ENCODE measurements around the gene PPP2R1B.
"Not testable (repeated sequence)": the region's sequence is repeated elsewhere in the genome, so short reads cannot be mapped to it uniquely, and the experiment has no call there.

PPP2R1B gene

DNA sequence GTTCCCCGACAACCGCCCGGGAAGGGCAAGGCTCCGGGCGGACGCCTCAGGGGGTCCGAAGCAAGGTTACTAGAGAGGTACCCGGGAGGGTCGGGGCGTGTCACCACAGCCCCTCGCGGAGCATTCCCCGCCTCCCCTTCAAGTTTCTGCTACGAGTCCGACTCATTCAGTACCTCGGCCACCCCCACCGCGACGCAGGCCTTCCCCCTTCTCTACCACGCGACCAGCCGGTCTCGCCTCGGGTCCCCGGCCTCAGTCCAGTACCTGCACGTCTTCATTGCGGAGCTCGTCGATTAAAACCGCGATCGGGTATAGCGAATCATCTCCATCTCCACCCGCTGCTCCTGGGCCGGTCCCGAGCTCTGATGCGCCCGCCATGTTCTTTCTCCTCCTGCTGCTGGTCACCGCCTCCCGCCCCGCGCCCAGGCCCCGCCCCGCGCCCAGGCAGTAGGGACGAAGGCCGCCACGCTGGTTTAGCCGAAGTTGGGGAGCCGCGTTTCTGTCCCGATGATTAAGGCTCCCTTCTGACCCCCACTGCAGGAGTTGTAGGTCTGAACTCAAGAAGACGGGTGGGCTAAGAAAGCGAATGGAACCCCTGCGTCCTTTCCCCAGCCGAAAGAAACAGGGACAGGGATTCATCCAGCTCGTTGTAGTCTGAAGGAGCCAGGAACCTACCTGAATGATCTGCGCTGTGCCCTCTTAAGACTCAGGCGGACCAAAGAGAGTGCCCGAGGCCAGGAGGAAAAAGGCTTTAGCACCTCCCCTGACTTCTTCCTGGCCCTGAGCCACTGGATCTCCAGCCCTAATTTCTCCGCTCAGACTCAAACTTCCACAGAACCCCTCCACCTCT is at the start of gene PPP2R1B:
PPP2R1B (minus strand) TSS at position 406 of the 850 bp plus-strand sequence; CDS start at position 378, 28 bp downstream.
- DNase-seq (ENCODE audit: low read depth), result peak; percentile 55

DNA sequence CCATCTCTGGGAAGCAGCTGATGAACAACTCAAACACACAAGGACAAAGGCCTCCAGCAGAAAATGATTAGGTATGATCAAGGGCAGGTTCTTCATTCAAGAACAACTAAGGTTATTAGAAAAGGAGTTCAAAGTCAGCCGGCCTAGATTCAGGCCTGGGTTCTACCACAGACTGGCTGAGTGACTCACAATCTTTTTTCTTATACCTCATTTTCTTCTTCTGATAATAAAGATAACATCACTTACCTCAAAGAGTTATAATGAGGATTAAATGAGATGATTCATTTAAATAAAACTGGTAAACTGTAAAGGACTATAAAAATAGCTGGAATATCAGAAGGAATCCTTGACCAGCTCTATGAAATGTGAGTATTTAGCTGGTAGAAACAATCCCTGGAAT is 49.3 kb upstream of the PPP2R1B start:
- DNase-seq (ENCODE audit: low read depth), result no peak

DNA sequence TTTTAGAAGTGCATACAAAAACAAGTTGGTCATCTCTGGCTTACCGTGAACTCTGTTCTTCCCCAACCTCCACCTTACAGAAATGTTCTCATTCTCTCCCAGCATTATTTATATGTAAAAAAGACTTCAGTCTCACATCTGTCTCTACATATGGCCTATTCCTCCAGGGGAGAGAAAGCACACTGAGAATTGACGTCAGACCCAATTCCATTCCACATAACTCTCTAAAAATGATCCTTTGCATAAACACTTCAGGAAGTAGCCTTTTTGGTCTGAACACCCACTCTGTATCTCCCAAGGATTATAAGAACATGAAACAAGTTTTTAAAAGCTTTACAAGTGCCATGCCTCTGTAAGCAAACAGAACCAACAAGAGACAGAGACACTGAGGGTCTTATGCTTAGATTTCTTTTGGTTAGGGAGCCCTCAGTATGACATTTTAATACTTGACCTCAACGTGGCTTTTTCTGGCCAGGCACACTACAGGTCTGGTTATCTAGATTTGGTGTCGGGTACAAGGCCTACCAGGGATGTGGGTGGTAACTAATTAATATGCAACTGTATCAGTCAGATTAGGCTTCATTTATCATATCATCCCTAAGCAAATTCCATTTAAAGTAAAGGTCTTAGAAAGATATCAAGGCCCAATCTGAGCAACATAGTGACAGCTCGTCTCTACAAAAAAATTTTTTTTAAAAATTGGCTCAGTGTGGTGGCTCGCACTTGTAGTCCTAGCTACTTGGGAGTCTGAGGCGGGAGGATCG is 48.5 kb upstream of the PPP2R1B start:
- DNase-seq (ENCODE audit: low read depth), result no peak

DNA sequence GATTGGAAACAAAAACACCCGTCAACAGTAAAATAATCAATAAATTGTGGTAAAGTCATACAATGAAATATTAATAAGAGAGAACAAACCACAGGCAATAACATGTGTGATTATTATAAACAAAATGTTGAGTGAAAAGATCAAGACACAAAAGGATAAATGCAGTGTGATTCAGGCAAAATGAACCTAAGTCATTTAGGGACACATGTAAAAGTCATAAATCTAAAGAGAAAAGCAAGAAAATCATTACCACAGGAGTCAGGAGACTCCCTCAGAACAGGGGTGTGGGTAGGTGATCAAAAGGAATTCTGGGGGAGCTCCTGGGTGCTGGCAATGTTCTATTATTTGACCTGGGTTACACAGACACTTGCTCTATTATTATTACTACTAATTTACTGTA is 47.9 kb upstream of the PPP2R1B start:
- DNase-seq (ENCODE audit: low read depth), result no peak

DNA sequence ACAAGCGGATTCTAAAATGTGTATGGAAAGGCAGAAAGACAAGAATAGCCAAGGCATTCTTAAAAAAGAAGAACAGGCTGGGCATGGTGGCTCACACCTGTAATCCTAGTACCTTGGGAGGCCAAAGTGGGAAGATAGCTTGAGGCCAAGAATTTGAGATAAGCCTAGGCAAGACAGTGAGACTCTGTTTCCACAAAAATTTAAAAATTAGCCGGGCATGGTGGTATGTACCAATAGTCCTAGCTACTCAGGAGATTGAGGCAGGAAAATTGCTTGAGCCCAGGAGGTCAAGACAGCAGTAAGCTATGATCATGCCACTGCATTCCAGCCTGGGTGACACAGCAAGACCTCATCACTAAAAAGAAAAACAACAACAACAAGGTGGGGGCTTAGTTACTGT is 46.0 kb upstream of the PPP2R1B start:
- no peak for DNase-seq (ENCODE audit: low read depth)

DNA sequence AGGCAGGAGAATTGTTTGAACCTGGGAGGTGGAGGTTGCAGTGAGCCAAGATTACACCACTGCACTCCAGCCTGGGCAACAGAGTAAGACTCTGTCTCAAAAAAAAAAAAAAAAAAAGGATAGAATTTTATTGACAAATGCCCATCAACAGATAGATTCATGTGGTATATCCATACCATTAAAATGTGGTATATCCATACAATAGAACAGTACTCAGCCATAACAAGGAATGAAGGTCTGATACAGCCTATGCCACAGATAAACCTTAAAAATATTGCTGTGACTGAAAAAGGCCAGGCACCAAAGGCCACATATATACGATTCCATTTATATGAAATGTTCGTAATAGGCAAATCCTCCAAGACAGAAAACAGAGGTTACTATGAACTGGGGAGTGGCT is 45.3 kb upstream of the PPP2R1B start:
- no peak for DNase-seq (ENCODE audit: low read depth)

DNA sequence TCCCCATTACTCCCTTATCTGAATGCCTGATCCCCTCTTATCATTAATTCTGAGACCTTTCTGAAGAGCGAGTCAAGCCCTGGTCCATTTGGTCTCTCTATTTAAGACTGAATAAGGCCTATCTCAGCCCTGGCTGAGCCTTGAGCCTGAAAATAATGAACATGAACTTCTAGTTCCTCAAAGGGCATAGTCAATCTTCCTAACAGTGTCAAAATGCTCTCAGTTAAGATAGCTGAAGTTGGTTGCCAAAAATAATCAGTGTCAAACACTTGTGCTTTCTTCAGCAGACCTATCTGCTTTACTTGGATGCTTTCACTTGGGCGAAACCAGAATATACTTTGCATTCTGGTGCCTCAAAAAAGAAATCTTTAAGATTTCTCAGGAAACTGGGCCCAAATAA is 42.6 kb upstream of the PPP2R1B start:
- DNase-seq (ENCODE audit: low read depth), result no peak

DNA sequence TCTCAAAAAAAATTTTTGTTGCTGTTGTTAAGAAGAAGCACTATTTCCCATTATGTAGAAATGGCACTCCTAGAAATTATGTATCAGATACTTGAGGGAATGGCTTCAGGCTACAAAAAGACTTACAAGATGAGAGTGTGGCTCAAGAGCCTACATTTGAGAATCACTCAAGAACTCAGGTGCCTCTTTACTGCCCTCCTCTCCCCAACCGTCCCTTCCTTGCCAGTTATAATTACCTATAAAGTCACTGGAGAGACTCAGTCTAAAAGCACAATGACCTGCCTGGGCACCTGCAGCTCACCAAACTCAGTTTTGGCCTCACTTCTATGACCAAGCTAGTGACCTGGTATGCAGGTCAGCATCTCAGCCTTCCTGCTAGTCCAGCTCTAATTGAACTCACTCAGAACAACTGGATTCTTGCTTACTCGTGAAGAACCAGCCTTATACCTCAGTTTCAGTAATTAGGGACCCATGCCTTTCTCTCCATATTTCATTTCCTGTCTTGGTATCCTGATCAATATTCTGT is 41.9 kb upstream of the PPP2R1B start:
- no peak for DNase-seq (ENCODE audit: low read depth)

DNA sequence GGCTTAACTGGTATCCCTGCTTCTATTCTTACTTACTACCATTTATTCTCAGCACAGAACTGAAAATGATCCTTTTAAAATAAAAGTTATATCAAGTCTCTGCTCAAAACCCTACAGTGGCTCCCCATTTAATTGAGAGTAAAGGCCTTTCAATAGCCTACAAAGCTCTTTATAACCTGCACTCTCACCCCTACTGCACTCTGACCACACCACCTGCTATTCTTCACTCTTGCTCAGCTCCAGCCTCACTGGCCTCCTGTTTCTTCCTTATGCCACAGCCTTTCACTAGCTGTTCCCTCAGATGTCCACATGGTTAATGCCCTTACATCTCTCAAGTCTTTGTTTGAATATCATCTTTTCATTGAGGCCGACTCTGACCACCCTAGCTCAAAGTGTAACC is 40.9 kb upstream of the PPP2R1B start:
- DNase-seq (ENCODE audit: low read depth), result no peak

DNA sequence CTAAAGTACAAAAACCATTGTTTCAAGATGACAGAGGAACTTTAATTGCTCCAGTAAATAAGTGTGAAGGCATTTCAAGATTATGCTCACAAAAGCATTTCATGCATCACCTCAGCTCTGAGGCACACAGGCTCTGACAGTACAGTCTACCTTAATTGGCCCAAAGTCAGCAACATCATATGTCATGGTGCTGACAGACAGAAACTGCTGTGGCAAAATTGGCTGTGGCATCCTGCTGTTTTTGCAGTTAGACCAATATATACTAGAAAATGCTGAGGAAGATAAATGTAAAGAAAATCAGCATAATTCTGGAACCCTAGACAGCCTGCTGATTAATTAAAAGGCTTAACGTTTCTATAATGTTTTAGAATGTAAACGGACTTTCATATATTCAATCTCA is 34.9 kb upstream of the PPP2R1B start:
- no peak for DNase-seq (ENCODE audit: low read depth)

DNA sequence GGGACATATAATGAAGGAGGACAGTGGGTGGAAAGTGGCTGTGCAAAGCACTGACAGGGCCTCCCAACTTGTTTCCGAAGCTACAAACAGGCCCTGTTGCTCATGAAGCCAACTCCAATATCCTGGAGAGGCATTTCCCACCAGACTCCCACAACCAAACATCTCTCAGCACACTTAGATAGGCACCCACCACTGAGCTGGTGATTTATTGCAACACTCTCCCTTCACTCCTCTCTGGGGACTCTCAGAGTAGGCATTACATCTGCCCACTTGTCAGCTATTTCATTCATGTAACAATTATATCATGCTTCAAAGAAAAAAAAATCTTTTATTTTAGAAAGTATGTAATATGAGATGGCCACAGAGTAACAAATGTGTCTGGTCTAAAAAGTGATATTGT is 32.1 kb upstream of the PPP2R1B start:
- no peak for DNase-seq (ENCODE audit: low read depth)

DNA sequence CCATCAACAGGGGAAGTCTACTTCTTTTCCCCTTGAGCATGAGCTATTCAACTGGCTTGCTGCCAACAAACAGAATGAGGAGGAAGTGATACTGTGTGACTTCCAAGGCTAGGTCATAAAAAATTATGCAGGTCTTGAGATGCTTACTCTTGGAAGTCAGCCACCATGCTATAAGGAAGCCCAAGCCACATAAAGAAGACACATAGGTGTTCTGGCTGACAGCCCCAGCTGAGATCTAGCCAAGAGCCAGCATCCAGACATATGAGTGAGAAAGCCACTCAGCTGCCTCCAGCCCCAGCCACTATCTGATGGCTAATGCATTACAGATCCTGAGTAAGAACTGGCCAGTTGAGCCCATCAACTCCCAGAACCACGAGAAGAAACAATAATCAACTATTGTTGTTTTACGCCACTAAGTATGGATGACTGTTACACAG is 31.0 kb upstream of the PPP2R1B start:
- no peak for DNase-seq (ENCODE audit: low read depth)

DNA sequence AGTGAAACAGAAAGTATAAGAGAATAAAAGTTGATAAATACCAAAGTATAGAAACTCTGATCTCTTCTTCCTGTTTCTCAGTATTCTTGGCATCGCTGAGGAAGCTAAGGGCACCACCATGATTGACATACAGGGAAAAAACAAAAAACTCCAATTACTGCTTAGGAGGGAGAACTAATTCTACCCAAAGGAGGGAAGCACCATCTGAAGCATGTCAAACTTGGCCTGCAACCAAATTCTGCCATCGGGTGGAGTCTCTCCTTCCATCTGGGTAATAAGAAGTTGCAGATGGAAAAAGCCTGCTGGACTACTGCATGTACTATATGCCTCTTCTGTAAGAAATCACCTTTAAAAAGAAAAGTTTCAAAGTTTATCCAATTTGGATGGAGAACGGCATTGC is 30.5 kb upstream of the PPP2R1B start:
- DNase-seq (ENCODE audit: low read depth), result no peak

DNA sequence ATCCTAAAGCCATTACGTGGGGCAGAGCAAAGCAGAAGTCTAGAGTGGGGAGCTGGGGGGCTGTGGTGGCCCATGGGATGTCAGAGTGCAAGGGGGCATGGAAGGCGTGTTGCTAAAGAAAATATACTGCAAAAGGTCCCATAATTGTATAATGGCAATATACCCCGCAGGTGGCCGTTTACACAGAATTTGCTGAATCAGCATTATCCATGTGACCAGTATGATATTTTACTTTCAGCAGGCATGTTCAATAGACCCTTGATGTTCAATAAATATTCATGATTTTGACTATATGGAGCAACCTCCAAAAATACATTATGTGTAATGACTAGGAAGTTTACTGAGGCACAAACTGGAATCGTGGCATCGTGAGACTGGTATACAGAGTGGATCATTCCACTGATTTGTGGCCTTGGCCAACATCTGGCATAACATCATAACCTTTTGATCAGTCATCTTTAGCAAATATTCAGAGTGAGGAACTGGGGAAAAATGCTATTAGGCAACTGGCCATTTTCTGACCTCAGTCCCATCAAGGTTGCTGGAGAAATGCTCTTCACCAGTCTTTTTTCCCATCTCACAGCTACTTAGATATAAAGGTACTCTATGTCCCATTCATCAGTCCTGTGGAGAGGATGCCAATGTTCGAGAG is 29.3 kb upstream of the PPP2R1B start:
- no peak for DNase-seq (ENCODE audit: low read depth)

DNA sequence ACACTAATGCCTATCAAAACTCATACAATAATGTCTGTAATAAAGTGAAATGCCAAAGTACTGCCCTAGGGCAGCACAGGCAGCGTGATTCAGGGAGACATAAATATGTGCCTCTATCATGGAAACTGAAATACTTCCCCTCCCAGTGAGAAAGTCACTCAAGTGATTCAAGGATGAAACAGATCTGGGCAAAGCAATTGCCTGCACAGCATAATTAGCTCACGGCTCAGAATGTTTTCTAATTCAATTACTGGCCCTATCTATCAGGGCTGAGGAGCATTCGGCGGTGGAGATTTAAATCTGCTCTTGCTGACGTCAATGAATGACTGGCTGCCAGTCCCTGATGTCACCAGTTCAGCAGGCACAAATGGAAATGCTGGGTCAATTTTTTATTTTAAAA is 27.7 kb upstream of the PPP2R1B start:
- no peak for DNase-seq (ENCODE audit: low read depth)

DNA sequence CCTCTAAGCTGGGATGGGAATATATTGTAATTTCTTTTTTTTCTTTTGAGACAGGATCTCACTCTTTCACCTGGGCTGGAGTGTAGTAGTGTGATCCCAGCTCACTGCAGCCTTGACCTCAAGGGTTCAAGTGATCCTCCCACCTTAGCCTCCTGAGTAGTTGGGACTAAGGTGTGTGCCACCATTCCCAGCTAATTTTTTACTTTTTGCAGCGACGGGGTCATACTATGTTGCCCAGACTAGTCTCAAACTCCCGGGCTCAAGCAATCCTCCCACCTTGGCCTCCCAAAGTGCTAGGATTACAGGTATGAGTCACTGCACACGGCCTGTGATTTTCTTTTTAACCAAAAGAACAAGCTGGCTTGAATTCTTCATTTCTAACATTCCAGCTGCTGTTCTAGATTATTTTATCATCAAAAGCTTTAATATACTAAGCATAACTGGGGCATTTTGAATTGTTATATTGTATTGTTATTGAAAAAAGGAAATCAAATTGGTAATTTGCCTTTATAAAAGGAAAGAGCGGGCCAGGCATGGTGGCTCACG is 26.8 kb upstream of the PPP2R1B start:
- no peak for DNase-seq (ENCODE audit: low read depth)

DNA sequence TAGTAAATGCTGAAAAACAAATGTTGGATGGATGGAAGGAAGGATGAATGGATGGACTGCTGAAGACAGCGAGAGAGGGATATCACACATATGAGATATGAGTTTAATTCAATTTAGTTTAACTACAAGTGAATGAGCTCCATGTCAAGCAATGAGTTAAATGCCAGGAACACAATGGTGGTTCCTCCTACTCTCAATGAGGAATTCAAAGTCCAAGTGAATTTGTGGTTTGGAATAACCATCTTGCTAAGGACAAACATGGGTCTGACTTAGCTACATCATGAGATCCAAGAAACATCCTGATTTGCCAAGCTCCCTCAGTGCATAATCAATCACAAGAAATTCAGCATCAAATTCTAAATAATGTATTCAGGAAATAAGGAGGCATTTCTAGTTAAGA is 26.1 kb upstream of the PPP2R1B start:
- DNase-seq (ENCODE audit: low read depth), result no peak

DNA sequence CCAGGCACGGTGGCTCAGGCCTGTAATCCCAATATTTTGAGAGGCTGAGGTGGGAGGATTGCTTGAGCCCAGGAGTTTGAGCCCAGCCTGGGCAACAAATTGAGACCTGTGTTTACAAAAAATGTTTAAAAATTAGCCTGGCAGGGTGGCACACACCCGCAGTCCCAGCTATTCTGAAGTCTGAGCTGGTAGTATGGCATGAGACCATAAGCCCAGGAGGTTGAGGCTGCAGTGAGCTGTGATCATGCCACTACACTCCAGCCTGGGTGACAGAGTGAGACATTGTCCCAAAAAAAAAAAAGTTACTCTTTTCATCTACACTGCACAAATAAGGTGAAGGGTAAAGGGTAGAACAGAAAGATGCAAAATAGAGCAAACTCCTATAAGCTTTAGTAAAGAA is 22.3 kb upstream of the PPP2R1B start:
- no peak for DNase-seq (ENCODE audit: low read depth)

DNA sequence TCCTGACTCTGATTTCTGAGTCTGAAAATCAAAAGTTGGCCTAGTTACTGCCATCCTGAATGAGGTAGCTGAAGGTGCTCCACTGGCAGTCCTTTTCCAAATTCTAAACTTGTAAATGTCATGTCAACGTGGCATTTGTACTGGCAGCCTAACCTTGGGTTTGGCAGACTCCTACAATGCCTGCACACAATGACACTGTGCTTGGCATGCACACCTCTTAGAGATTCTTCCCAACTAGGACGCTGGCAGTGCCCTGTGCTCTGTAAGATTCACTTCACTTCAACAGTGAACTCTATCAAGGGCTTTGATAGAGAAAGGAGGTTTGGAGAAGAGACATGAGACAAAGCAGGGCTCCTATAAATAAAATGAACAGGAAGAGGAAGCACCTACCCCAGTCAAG is 21.9 kb upstream of the PPP2R1B start:
- no peak for DNase-seq (ENCODE audit: low read depth)

DNA sequence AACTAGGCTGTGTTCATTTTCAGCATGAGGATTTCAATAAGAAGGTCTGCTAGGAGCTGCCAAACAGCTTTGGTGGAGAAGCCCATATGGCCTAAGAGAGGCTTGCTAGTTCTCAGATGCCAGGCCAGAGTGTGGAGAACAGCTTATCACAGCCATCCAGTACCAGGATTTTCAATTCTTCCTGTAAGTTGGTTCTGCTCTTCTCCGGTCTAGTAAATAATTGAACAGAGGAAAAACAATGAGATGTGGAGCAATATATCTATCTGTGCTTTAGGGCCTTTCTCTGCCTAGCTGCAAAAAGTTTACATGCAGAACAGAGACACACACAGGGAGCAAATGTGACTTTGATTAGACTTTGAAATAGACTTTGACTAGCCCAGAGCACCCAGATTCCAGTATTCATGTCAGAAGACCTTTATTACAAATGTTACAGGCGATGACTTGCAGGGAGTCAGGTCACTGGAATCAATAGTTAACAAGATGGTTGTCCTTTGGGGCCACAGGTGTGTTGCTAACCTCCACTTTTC is 19.8 kb upstream of the PPP2R1B start:
- DNase-seq (ENCODE audit: low read depth), result no peak

DNA sequence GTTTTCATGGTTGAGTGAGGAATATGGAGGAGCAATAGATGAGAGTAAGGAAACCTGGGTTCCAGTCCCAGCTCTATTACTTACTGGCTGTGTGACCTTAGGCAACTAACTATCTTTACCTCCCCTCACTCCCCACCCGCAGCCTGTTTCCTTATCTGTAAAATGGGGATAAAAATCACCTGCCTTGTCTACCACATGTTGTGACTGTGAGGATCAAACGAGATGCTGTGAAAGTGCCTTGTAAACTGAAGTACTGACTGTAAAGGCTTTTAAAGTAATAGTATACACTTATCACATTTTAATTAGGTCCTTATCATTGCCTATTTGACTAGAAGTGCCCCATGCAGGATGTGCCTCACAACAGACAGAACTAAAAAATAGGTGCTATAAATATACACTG is 18.9 kb upstream of the PPP2R1B start:
- no peak for DNase-seq (ENCODE audit: low read depth)

DNA sequence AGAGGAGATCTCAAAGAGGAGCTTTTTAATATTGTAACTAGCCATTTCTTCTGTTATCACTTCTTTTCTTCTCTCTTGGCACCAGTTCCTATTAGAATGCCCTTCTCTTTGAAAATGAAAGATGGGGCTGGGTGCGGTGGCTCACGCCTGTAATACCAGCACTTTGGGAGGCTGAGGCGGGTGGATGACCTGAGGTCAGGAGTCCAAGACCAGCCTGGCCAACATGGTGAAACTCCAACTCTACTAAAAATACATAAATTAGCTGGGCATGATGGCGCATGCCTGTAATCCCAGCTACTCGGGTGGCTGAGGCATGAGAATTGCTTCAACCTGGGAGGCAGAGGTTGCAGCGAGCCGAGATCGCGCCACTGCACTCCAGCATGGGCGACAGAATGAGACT is 18.1 kb upstream of the PPP2R1B start:
- not testable (repeated sequence) for DNase-seq (ENCODE audit: low read depth)

Data from activated T-helper 1 cell treated with Interleukin-2 at 50 U/mL for 16 hours (primary cell).